SK-N-SH treated with all-trans-retinoic acid at 6 μM for 48 hours (cell line): Measurements from ENCODE around the gene TAOK1.
"Not testable (repeated sequence)": the region's sequence is repeated elsewhere in the genome, so short reads cannot be mapped to it uniquely, and the experiment has no call there.

Experiments
- ATAC-seq: fragments of 200-7000 bp; cut with Tn5 transposase; 3 replicates; pipeline ENCODE4 v1.9.1; 2020; ENCODE audit warnings: mild to moderate bottlenecking, moderate library complexity
- CREB5 ChIP-seq: fragments of 250-450 bp; sonication (Bioruptor Pico); IDR thresholded peaks from 2 replicates; pipeline ENCODE4 v1.5.1; 2020; ENCODE audit warnings: low read depth, mild to moderate bottlenecking, moderate library complexity
- CSDC2 ChIP-seq: fragments of 250-450 bp; sonication (Bioruptor Pico); IDR thresholded peaks from 2 replicates; pipeline ENCODE4 v1.5.0; 2020; ENCODE audit warnings: mild to moderate bottlenecking, moderate library complexity
- CSRNP3 ChIP-seq: fragments of 250-450 bp; sonication (Bioruptor Pico); IDR thresholded peaks from 2 replicates; pipeline ENCODE4 v1.5.1; 2021; ENCODE audit warnings: mild to moderate bottlenecking, moderate library complexity
- ESRRG ChIP-seq: fragments of 250-450 bp; sonication (Bioruptor Pico); IDR thresholded peaks from 2 replicates; pipeline ENCODE4 v1.6.1; 2021; ENCODE audit warnings: mild to moderate bottlenecking
- GLIS3 ChIP-seq: fragments of 250-450 bp; sonication (Bioruptor Pico); IDR thresholded peaks from 2 replicates; pipeline ENCODE4 v1.5.0; 2020; ENCODE audit warnings: mild to moderate bottlenecking, moderate library complexity
- ISL1 ChIP-seq: fragments of 250-450 bp; sonication (Bioruptor Pico); IDR thresholded peaks from 2 replicates; pipeline ENCODE4 v2.1.2; 2022; ENCODE audit warnings: mild to moderate bottlenecking, moderate library complexity
- OSR1 ChIP-seq: fragments of 250-450 bp; sonication (Bioruptor Pico); IDR thresholded peaks from 2 replicates; pipeline ENCODE4 v1.8.0; 2022; ENCODE audit warnings: moderate library complexity, mild to moderate bottlenecking, inconsistent platforms
- PATZ1 ChIP-seq: fragments of 250-450 bp; sonication (Bioruptor Pico); IDR thresholded peaks from 2 replicates; pipeline ENCODE4 v1.8.0; 2020; ENCODE audit warnings: mild to moderate bottlenecking, moderate library complexity, borderline replicate concordance
- PPARA ChIP-seq: fragments of 250-450 bp; sonication (Bioruptor Pico); IDR thresholded peaks from 2 replicates; pipeline ENCODE4 v1.5.0; 2020; ENCODE audit warnings: mild to moderate bottlenecking, borderline replicate concordance
- RARB ChIP-seq: fragments of 250-450 bp; sonication (Bioruptor Pico); IDR thresholded peaks from 2 replicates; pipeline ENCODE4 v1.8.0; 2021; ENCODE audit warnings: mild to moderate bottlenecking, moderate library complexity
- TCF4 ChIP-seq: fragments of 250-450 bp; sonication (Bioruptor Pico); IDR thresholded peaks from 2 replicates; pipeline ENCODE4 v1.8.0; 2021; ENCODE audit warnings: mild to moderate bottlenecking, moderate library complexity, borderline replicate concordance
- TOX ChIP-seq: fragments of 250-450 bp; sonication (Bioruptor Pico); IDR thresholded peaks from 2 replicates; pipeline ENCODE4 v1.8.0; 2021; ENCODE audit warnings: mild to moderate bottlenecking, moderate library complexity, borderline replicate concordance
- TSHZ2 ChIP-seq: fragments of 250-450 bp; sonication (Bioruptor Pico); IDR thresholded peaks from 2 replicates; pipeline ENCODE4 v1.5.0; 2020; ENCODE audit warnings: mild to moderate bottlenecking, moderate library complexity
- ZC3H10 ChIP-seq: fragments of 250-450 bp; sonication (Bioruptor Pico); IDR thresholded peaks from 2 replicates; pipeline ENCODE4 v1.5.1; 2021; ENCODE audit warnings: mild to moderate bottlenecking, moderate library complexity
- ZFP3 ChIP-seq: fragments of 250-450 bp; sonication (Bioruptor Pico); IDR thresholded peaks from 2 replicates; pipeline ENCODE4 v1.5.0; 2020; ENCODE audit warnings: mild to moderate bottlenecking, moderate library complexity
- ZFP30 ChIP-seq: fragments of 450-650 bp; formaldehyde crosslinking; IDR thresholded peaks from 2 replicates; pipeline ENCODE4 v1.5.0; 2022; ENCODE audit warnings: mild to moderate bottlenecking, moderate library complexity
- ZNF565 ChIP-seq: fragments of 450-650 bp; formaldehyde crosslinking; conservative IDR thresholded peaks from 2 replicates; pipeline ENCODE4 v1.5.0; 2020; ENCODE audit warnings: low read depth, mild to moderate bottlenecking, moderate library complexity
- ZNF70 ChIP-seq: fragments of 450-650 bp; formaldehyde crosslinking; IDR thresholded peaks from 2 replicates; pipeline ENCODE4 v1.5.0; 2020; ENCODE audit warnings: mild to moderate bottlenecking, moderate library complexity
- ZNF8 ChIP-seq: fragments of 450-650 bp; formaldehyde crosslinking; IDR thresholded peaks from 2 replicates; pipeline ENCODE4 v1.5.0; 2020; ENCODE audit warnings: mild to moderate bottlenecking, moderate library complexity

Gene TAOK1

GRCh38 chr17:29451121-29451742 is 61.1 kb downstream of the TAOK1 start:
- TF ChIP-seq OSR1 (CRISPR knock-in tag) (no peak), ZFP30 (CRISPR knock-in tag) (no peak), ZNF565 (CRISPR knock-in tag) (no peak), ISL1 (no peak)
- ATAC-seq, result no peak

- TF ChIP-seq PATZ1 (CRISPR knock-in tag) (no peak), GLIS3 (no peak), TOX (CRISPR knock-in tag) (no peak), ZNF70 (no peak)
- no peak for ATAC-seq
Measured at GRCh38 chr17:29458066-29458465, 67.9 kb downstream of the TAOK1 start.

- peak; percentile 27; the same call in 1 of the 3 replicates for ATAC-seq
- TF ChIP-seq ZNF70, result no peak
- TF ChIP-seq CSRNP3, result no peak
- no peak for TF ChIP-seq PPARA (CRISPR knock-in tag)
- no peak for TF ChIP-seq TOX (CRISPR knock-in tag)
- TF ChIP-seq GLIS3, result no peak
Measured at GRCh38 chr17:29461483-29462206, 71.5 kb downstream of the TAOK1 start.

GRCh38 chr17:29469276-29469675 is 79.1 kb downstream of the TAOK1 start:
- ATAC-seq, result no peak
- no peak for TF ChIP-seq CREB5
- no peak for TF ChIP-seq CSRNP3
- TF ChIP-seq CSDC2 (CRISPR knock-in tag), result no peak
- no peak for TF ChIP-seq ZNF8 (CRISPR knock-in tag)
- TF ChIP-seq ZFP3, result no peak
- TF ChIP-seq GLIS3, result no peak
- no peak for TF ChIP-seq PPARA (CRISPR knock-in tag)
- TF ChIP-seq ESRRG (CRISPR knock-in tag), result no peak
- no peak for TF ChIP-seq ISL1
- TF ChIP-seq TSHZ2 (CRISPR knock-in tag), result no peak
- no peak for TF ChIP-seq ZNF70
- TF ChIP-seq ZNF565 (CRISPR knock-in tag), result no peak
- no peak for TF ChIP-seq ZC3H10 (CRISPR knock-in tag)
- TF ChIP-seq ZFP30 (CRISPR knock-in tag), result no peak
- TF ChIP-seq TCF4 (CRISPR knock-in tag), result no peak
- no peak for TF ChIP-seq TOX (CRISPR knock-in tag)
- no peak for TF ChIP-seq RARB (CRISPR knock-in tag)

- not testable (repeated sequence) for ATAC-seq
Measured at GRCh38 chr17:29473437-29473836, 83.3 kb downstream of the TAOK1 start.
